ENCODE results near the gene PTPRA. TPM values are rescaled to one million over a fixed set of nuclear protein-coding genes. Genes with fewer than 3 reads are reported as not detected.

Gene PTPRA
- total RNA-seq, 1 donor from 2014 or later: 54.3 TPM

DNA sequence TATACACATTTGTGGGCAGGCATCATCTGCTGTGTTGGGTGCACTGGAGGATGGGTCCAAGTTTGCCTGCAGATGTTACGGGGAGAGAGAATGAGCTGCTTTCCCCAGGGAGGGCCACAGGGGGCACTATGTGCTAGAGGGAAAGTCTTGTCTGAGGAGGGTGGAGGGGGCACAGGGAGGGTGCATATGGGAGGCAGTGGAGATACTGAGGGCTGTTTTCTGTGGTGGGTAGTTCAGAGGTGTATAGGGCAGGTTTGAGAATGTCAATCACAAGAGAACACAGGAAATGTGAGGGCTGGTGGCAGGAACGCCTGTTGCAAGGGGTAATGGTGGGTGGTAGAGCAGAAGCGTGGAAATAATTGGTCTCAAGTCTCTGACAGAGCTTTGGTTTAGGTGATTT, 7.7 kb upstream of the PTPRA start:
- DNase-seq (ENCODE audit: low spot score): no peak
- Mint-ChIP-seq H3K27ac (ENCODE audit: unreplicated experiment) (no peak overlapping the region), H3K9me3 (ENCODE audit: low read depth) (no peaks in the 10 kb centered on the region), H3K4me3 (ENCODE audit: unreplicated experiment) (no peak overlapping the region), H3K27me3 (ENCODE audit: low read depth) (no peaks in the 10 kb centered on the region), H3K4me1 (ENCODE audit: low read depth) (peaks cover 13% of the 10 kb centered on the region), H3K36me3 (ENCODE audit: low read depth) (peaks cover 24% of the 10 kb centered on the region)
- TF ChIP-seq, protein P1, sequence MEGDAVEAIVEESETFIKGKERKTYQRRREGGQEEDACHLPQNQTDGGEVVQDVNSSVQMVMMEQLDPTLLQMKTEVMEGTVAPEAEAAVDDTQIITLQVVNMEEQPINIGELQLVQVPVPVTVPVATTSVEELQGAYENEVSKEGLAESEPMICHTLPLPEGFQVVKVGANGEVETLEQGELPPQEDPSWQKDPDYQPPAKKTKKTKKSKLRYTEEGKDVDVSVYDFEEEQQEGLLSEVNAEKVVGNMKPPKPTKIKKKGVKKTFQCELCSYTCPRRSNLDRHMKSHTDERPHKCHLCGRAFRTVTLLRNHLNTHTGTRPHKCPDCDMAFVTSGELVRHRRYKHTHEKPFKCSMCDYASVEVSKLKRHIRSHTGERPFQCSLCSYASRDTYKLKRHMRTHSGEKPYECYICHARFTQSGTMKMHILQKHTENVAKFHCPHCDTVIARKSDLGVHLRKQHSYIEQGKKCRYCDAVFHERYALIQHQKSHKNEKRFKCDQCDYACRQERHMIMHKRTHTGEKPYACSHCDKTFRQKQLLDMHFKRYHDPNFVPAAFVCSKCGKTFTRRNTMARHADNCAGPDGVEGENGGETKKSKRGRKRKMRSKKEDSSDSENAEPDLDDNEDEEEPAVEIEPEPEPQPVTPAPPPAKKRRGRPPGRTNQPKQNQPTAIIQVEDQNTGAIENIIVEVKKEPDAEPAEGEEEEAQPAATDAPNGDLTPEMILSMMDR (IDR thresholded peaks at IDR 0.05): no peak

DNA sequence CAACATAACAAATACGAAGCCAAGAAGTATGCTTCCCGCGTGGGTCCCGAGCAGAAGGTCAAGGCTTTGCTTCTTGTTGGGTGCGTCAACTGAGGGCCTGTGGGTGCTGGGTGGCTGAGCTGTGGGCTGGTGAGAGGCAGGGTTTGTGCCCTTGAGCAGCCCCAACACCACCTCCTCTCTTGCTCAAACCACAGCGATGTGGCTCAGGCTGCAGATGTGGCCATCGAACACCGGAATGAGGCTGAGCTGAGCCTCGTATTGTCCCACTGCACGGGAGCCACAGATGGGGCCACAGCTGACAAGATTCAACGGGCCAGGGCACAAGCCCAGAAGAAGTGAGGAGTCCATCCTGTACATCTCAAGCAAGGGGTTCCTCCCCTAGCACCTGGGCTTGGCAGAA, 7.0 kb upstream of the PTPRA start:
- TF ChIP-seq, protein P1 (IDR thresholded peaks at IDR 0.05): no peak
- no peaks in the 10 kb centered on the region for H3K9me3 Mint-ChIP-seq (ENCODE audit: low read depth)
- no peak for DNase-seq (ENCODE audit: low spot score)
- H3K4me1 Mint-ChIP-seq (ENCODE audit: low read depth): peaks cover 19% of the 10 kb centered on the region
- peaks cover 20% of the 10 kb centered on the region for H3K36me3 Mint-ChIP-seq (ENCODE audit: low read depth)
- H3K27me3 Mint-ChIP-seq (ENCODE audit: low read depth): no peaks in the 10 kb centered on the region
- H3K27ac Mint-ChIP-seq (ENCODE audit: unreplicated experiment): no peak overlapping the region
- H3K4me3 Mint-ChIP-seq (ENCODE audit: unreplicated experiment): no peak overlapping the region

DNA sequence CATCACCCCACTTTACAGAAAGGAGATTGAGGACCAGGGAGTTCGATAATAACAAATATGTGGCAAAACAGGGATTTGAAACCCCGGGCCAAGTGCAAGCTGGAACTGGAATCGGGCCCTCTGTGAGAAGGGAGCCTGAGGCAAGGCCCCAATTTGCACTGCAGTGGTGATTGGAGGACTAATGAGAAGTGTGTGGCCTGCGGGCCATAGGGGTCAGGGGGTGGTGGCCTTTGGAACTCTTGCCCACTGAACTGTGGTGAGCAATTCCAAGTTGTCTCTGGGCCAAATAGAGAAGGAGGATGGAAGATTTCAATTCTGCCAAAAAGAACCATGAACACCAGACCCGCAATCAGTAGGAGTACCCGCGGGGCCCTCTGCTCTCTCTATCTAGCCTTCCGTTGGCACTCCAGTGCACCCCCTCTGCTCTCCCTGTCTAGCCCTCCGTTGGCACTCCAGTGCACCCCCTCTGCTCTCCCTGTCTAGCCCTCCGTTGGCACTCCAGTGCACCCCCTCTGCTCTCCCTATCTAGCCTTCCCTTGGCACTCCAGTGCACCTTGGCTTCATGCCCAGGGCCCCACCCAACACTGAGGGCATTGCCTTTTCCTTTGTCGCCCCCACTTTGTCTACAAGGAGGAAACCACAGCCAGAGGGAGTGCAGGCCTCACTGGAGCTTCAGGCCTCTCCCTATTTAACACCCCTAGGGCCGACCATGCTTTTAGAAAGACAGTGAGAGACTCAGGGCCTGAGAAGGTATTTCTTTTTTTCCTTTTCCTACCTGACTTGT, 6.0 kb upstream of the PTPRA start:
- Mint-ChIP-seq H3K4me3 (ENCODE audit: unreplicated experiment) (no peak overlapping the region), H3K27ac (ENCODE audit: unreplicated experiment) (no peak overlapping the region), H3K36me3 (ENCODE audit: low read depth) (peaks cover 17% of the 10 kb centered on the region), H3K27me3 (ENCODE audit: low read depth) (no peaks in the 10 kb centered on the region), H3K9me3 (ENCODE audit: low read depth) (no peaks in the 10 kb centered on the region), H3K4me1 (ENCODE audit: low read depth) (peaks cover 24% of the 10 kb centered on the region)
- DNase-seq (ENCODE audit: low spot score): no peak
- TF ChIP-seq, protein P1 (IDR thresholded peaks at IDR 0.05): no peak

DNA sequence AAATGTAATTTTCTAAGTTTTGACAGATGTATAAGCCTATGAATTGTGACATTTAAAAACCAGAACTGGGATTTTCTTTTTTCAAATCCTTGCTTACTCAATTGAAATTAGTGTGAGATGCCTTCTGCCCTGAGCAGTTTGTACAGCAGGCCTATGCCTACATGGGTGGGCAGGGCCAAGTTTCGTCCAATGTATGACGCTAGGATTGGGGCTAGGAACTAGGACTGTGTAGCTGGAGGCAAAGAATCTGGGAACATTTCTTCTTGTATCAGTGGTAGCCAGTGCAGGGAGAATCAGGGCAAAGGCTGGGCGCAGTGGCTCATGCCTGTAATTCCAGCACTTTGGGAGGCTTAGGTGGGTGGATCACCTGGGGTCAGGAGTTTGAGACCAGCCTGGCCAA, 3.9 kb upstream of the PTPRA start:
- Mint-ChIP-seq H3K27ac (ENCODE audit: unreplicated experiment) (no peak overlapping the region), H3K9me3 (ENCODE audit: low read depth) (no peaks in the 10 kb centered on the region), H3K4me3 (ENCODE audit: unreplicated experiment) (no peak overlapping the region), H3K4me1 (ENCODE audit: low read depth) (peaks cover 30% of the 10 kb centered on the region), H3K36me3 (ENCODE audit: low read depth) (peaks cover 14% of the 10 kb centered on the region), H3K27me3 (ENCODE audit: low read depth) (no peaks in the 10 kb centered on the region)
- TF ChIP-seq, protein P1 (IDR thresholded peaks at IDR 0.05): no peak
- DNase-seq (ENCODE audit: low spot score): no peak

DNA sequence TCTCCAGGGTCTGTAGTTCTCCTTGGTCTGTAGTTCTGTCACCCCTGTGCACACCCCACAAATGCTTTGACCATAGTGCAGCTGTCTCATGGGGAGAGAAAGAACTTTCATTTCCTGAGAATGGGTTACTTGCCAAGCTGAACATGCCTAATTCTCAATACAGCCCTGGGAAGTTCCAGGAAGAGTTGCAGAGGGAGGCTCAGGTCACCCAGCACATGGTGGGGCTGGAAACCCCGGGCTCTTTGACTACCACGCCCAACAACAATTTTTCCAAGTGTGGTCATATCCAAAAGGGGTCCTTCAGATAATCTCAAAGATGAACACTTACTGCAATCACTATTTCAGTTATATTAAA, 2.2 kb upstream of the PTPRA start:
- TF ChIP-seq, protein P1 (IDR thresholded peaks at IDR 0.05): no peak
- no peak overlapping the region for H3K27ac Mint-ChIP-seq (ENCODE audit: unreplicated experiment)
- DNase-seq (ENCODE audit: low spot score): no peak
- H3K36me3 Mint-ChIP-seq (ENCODE audit: low read depth): peaks cover 2% of the 10 kb centered on the region
- peaks cover 45% of the 10 kb centered on the region for H3K4me1 Mint-ChIP-seq (ENCODE audit: low read depth)
- H3K27me3 Mint-ChIP-seq (ENCODE audit: low read depth): no peaks in the 10 kb centered on the region
- H3K4me3 Mint-ChIP-seq (ENCODE audit: unreplicated experiment): no peak overlapping the region
- H3K9me3 Mint-ChIP-seq (ENCODE audit: low read depth): no peaks in the 10 kb centered on the region
